ENCODE measurements around the gene SLC9A2.

The SLC9A2 gene

DNA sequence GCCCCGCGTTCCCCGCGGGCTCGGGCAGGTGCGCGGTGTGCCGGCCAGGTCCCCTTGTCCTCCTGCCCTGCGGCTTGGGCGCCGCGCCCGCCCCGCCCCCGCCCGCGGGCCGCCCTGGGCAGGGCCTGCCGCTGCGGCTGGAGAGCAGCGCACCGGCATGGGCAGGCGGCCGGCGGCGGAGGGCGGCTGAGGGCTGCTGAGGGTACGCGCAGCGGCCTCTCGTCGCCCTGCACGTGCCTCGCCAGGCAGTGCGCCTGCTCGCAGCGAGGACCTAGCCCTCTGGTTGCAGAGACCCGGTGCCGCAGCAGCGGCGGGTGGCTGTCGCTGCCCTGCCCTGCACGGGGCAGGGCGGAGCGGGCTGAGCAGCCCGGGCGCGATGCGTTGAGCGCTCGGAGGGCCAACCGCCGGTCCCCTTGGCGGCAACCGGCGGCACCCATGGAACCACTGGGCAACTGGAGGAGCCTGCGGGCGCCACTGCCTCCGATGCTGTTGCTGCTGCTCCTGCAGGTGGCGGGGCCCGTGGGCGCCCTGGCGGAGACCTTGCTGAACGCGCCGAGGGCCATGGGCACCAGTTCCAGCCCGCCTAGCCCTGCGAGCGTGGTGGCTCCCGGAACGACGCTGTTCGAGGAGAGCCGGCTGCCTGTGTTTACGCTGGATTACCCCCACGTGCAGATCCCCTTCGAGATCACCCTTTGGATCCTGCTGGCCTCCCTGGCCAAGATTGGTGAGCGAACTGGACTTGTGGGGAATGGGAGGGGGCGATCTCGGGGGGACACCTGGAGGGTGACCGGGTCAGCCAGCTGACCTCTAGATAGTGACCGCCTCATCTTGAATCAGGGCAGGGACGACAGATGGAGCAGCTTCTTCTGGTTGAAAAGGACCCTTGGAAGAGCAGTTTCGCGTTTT lies at the start of gene SLC9A2:
Gene SLC9A2 (plus strand): TSS at position 140 of the 906 bp plus-strand sequence. CDS start 296 bp downstream, at position 436.
- peak; percentile 16 for DNase-seq (ENCODE audit: low read depth)
- H3K4me3 ChIP-seq (ENCODE audit: low read length) = peak within 1 kb of the TSS; percentile 22
- no peak for TF ChIP-seq CTCF (IDR thresholded peaks at IDR 0.05; ENCODE audit: insufficient read depth, low read depth, low read length, missing control alignments)

- TF ChIP-seq CTCF (IDR thresholded peaks at IDR 0.05; ENCODE audit: insufficient read depth, low read depth, low read length, missing control alignments) = no peak
- H3K4me3 ChIP-seq (ENCODE audit: low read length) = no peak overlapping the region
- DNase-seq (ENCODE audit: low read depth) = no peak
These were observed 43.5 kb upstream of the SLC9A2 start for GRCh38 chr2:102575888-102576287.

GRCh38 chr2:102578376-102578775 lies 41.0 kb upstream of the SLC9A2 start:
- peak; percentile 9 for DNase-seq (ENCODE audit: low read depth)
- TF ChIP-seq CTCF (IDR thresholded peaks at IDR 0.05; ENCODE audit: insufficient read depth, low read depth, low read length, missing control alignments) = no peak
- no peak overlapping the region for H3K4me3 ChIP-seq (ENCODE audit: low read length)

GRCh38 chr2:102581911-102582310 lies 37.4 kb upstream of the SLC9A2 start:
- no peak overlapping the region for H3K4me3 ChIP-seq (ENCODE audit: low read length)
- DNase-seq (ENCODE audit: low read depth) = peak; percentile 33
- TF ChIP-seq CTCF (IDR thresholded peaks at IDR 0.05; ENCODE audit: insufficient read depth, low read depth, low read length, missing control alignments) = no peak

- no peak overlapping the region for H3K4me3 ChIP-seq (ENCODE audit: low read length)
- DNase-seq (ENCODE audit: low read depth) = no peak
- TF ChIP-seq CTCF (IDR thresholded peaks at IDR 0.05; ENCODE audit: insufficient read depth, low read depth, low read length, missing control alignments) = no peak
These were observed 36.5 kb upstream of the SLC9A2 start for GRCh38 chr2:102582845-102583244.

DNA sequence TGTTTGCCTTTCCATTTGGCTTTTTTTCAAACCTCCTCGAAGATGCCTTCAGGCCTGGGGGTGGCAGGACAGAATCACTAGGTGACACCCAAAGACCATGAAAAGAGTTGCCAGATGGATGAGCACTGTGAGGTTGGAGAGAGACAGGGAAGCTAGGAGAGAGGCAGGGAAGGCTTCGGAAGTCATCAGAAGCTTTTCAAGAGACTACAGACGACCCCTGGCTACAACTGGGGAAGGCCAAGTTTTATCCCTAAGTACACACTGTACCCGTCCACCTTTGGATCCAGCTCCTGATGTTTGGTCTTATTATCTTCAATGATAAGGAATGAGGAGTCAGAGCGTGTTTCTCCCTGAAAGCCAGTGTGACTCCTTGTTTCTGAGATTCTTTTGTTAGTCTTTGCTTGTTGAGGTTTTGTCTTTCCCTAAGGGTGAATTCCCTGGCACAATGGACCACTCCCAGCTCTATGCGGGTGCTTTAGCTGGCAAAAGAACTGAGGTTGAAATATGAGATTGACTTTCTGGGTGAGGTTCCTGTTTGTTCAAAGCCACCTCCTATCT lies 33.4 kb upstream of the SLC9A2 start:
- peak; percentile 82 for DNase-seq (ENCODE audit: low read depth)
- H3K4me3 ChIP-seq (ENCODE audit: low read length) = no peak overlapping the region
- no peak for TF ChIP-seq CTCF (IDR thresholded peaks at IDR 0.05; ENCODE audit: insufficient read depth, low read depth, low read length, missing control alignments)

Measured in epithelial cell of esophagus (primary cell).